Suprapubic skin (tissue), 4 donors: ENCODE data around the gene SLC16A2. TPM values are rescaled to one million over a fixed set of nuclear protein-coding genes. Genes with fewer than 3 reads are reported as not detected.

Experiments
- DNase-seq, 2 donors: peaks; one replicate each; pipeline ENCODE4 v3.0.0-alpha.2; 2019; ENCODE audit warnings: low spot score in 2 of 2
- H3K27ac ChIP-seq: fragments of 200-600 bp; sonication (generic); one replicate; pipeline ENCODE4 v1.5.1; 2019
- H3K27me3 ChIP-seq: fragments of 200-600 bp; sonication (generic); one replicate; pipeline ENCODE4 v1.5.1; 2019
- H3K36me3 ChIP-seq: fragments of 200-600 bp; sonication (generic); one replicate; pipeline ENCODE4 v1.5.1; 2019
- H3K4me1 ChIP-seq: fragments of 200-600 bp; sonication (generic); one replicate; pipeline ENCODE4 v1.5.1; 2019
- H3K4me3 ChIP-seq: fragments of 200-600 bp; sonication (generic); one replicate; pipeline ENCODE4 v1.5.1; 2019; ENCODE audit warnings: mild to moderate bottlenecking
- H3K9me3 ChIP-seq: fragments of 200-600 bp; sonication (generic); one replicate; pipeline ENCODE4 v1.5.1; 2019
- EP300 ChIP-seq: sonication (generic); formaldehyde crosslinking; IDR thresholded peaks from one replicate; pipeline ENCODE4 v1.6.1; 2017; ENCODE audit warnings: antibody characterized with exemption
- POLR2A ChIP-seq, 2 donors: fragments of 450-650 bp; IDR thresholded peaks; one replicate each; pipeline ENCODE4 v1.6.1; 2017; ENCODE audit warnings: antibody characterized with exemption in 2 of 2, mild to moderate bottlenecking in 2 of 2, moderate library complexity in 2 of 2
- POLR2AphosphoS5 ChIP-seq, 3 donors: sonication (generic); formaldehyde crosslinking; IDR thresholded peaks; one replicate each; pipeline ENCODE4 v1.6.1; 2017; ENCODE audit warnings: antibody characterized with exemption in 3 of 3
- WGBS: methylation state at CpG from one replicate; pipeline ENCODE4 v1.1.5; 2018; 5-methylcytosine and 5-hydroxymethylcytosine counted together
- total RNA-seq, 4 donors: library from RNA; depleted of rRNA; stranded (reverse); fragments of >200 nt; gene quantifications; one replicate each; pipeline ENCODE4 v1.1.0, GENCODE V29; 2016
- TF ChIP-seq, protein P1 (sequence below), 2 donors: fragments of 200-600 bp in 1 of 2; fragments of 450-650 bp in 1 of 2; sonication (generic) in 1 of 2; IDR thresholded peaks; one replicate each; pipeline ENCODE4 v1.5.1; 2016 to 2019; ENCODE audit warnings: antibody characterized with exemption in 2 of 2, mild to moderate bottlenecking in 1 of 2, moderate library complexity in 1 of 2

SLC16A2 gene
- total RNA-seq, 4 donors from 2014 or later: 2.6 to 6.0 (median 3.7) TPM

DNA sequence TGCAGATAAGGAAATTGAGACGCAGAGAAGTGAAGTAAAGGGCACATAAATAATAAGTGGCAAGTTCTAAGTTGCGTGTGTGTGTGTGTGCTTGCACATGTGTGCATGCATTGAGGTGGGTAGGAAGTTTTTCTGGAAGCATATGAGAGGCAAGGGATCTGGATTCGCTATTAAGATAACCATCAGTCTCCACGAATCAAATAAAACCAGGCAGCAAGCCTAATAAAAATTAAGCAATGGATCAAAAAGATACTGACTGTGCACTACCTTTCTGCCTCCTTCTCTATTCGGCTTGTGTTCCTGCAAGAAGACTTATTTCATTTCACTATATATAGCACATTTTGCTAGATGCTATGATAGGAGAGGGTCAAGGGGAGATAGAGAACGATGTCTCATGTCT lies 23.8 kb downstream of the SLC16A2 start:
- no peaks in the 10 kb centered on the region for H3K27me3 ChIP-seq
- H3K36me3 ChIP-seq: no peaks in the 10 kb centered on the region
- no peaks in the 10 kb centered on the region for H3K9me3 ChIP-seq
- no peaks in the 10 kb centered on the region for H3K4me1 ChIP-seq
- no peak overlapping the region for H3K27ac ChIP-seq
- 58% methylated on average over 6 of the region's 6 CpGs for WGBS
- H3K4me3 ChIP-seq: no peak overlapping the region
- TF ChIP-seq, protein P1, sequence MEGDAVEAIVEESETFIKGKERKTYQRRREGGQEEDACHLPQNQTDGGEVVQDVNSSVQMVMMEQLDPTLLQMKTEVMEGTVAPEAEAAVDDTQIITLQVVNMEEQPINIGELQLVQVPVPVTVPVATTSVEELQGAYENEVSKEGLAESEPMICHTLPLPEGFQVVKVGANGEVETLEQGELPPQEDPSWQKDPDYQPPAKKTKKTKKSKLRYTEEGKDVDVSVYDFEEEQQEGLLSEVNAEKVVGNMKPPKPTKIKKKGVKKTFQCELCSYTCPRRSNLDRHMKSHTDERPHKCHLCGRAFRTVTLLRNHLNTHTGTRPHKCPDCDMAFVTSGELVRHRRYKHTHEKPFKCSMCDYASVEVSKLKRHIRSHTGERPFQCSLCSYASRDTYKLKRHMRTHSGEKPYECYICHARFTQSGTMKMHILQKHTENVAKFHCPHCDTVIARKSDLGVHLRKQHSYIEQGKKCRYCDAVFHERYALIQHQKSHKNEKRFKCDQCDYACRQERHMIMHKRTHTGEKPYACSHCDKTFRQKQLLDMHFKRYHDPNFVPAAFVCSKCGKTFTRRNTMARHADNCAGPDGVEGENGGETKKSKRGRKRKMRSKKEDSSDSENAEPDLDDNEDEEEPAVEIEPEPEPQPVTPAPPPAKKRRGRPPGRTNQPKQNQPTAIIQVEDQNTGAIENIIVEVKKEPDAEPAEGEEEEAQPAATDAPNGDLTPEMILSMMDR (IDR thresholded peaks at IDR 0.05): no peak
- TF ChIP-seq POLR2A (IDR thresholded peaks at IDR 0.05) (no peak), POLR2AphosphoS5 (IDR thresholded peaks at IDR 0.05) (no peak), EP300 (no peak)
- no peak for DNase-seq

DNA sequence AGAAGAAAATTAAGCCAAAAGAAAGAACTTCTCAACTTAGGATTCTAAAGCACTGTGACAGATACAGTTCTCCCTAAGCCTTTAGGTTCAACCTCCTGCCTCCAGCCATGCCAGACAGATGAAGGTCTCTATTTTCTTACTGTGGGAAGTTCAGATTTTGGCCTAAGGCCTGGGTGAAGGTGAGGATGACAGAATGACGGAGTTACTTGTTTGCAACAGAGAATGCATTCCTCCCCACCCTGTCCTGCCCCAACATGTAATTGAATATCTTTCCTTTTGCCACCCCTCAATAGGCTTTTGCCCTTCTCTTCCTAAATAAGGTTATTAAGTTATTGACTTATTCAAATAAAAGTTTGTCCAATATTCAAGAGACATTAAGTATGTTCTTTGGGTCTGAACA lies 25.6 kb downstream of the SLC16A2 start:
- no peaks in the 10 kb centered on the region for H3K36me3 ChIP-seq
- H3K4me3 ChIP-seq: no peak overlapping the region
- no peak for TF ChIP-seq EP300
- DNase-seq: no peak
- peaks cover 2% of the 10 kb centered on the region for H3K4me1 ChIP-seq
- H3K27ac ChIP-seq: no peak overlapping the region
- no peaks in the 10 kb centered on the region for H3K27me3 ChIP-seq
- WGBS: 41% methylated on average over 1 of the region's 1 CpG
- H3K9me3 ChIP-seq: no peaks in the 10 kb centered on the region

DNA sequence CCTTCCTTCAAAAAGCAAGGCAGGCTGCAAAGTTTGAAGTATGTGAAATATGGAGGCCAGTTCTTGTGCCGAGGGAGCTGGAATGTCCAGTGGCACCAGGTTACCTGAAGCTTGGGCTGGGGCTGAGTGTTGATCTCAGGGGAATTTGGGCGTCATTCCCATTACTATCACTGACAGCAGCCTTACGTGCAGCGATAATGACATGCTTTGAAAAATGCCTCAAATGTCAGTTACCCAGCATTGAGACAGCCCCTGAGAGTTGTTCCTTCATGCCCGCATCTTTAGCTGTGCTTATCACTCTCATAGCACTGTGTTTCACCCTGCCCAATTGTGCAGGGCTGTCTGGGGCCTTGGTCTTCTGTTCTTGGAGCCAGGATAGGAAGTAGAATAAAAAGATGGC lies 27.4 kb downstream of the SLC16A2 start:
- 91% methylated on average over 5 of the region's 5 CpGs for WGBS
- H3K9me3 ChIP-seq: no peaks in the 10 kb centered on the region
- TF ChIP-seq POLR2A (IDR thresholded peaks at IDR 0.05) (no peak), EP300 (no peak), POLR2AphosphoS5 (IDR thresholded peaks at IDR 0.05) (no peak)
- TF ChIP-seq, protein P1 (IDR thresholded peaks at IDR 0.05): no peak

DNA sequence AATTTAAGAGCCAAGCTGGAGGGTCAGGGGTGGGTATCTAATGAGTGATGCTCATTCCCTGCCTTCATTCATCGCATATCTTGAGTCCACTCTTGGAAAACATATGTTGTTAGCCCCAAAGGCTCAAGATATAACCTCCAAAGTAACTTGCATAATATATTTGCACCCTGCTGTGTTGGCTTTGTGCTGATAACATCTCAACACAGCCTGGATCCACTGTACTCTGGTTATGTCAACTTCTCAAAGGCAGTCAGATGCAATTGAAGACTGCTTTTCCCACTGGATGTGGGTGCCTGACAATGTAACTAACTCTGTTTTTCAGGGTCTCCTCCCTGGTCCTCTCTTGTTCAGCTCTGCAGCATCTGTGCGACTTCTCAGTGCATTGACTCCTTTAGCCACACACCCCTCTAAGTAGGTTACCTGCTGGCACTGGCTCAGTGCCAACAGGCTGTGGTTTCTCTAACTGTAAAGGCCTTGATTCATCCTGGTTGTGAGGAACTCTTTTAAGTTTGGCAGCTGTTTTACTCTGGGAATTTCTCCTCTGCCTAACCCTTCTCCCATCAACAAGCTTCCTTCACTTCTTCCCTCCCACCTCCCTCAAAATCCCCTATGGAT lies 28.1 kb downstream of the SLC16A2 start:
- WGBS: 83% methylated on average over 2 of the region's 2 CpGs
- H3K4me1 ChIP-seq: peaks cover 2% of the 10 kb centered on the region
- no peak for DNase-seq

More for the DNA sequence above, 27.4 kb downstream of the SLC16A2 start:
- no peaks in the 10 kb centered on the region for H3K36me3 ChIP-seq
- H3K27ac ChIP-seq: no peak overlapping the region
- peaks cover 2% of the 10 kb centered on the region for H3K4me1 ChIP-seq
- H3K27me3 ChIP-seq: no peaks in the 10 kb centered on the region
- no peak overlapping the region for H3K4me3 ChIP-seq
- no peak for DNase-seq

DNA sequence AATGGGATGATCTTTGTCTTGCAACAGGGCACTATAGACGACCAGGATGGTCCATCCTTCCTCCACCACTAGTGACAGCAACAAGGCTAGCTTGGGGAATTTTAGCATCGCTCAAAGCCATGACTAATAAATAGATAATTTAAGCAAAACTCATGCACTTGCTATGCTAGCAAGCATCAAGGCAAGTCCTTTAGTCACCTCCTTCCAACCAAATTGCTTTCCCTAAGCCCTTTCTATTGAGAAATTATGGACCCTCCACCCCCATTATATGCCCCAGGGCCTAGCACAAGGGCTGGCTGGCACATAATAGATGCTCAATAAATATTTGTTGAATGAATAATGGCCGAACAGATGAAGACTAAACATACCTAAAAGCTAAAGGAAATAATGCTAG lies 28.6 kb downstream of the SLC16A2 start:
- peaks cover 2% of the 10 kb centered on the region for H3K4me1 ChIP-seq
- WGBS: 59% methylated on average over 3 of the region's 3 CpGs
- DNase-seq: no peak
- H3K4me3 ChIP-seq: no peak overlapping the region
- H3K9me3 ChIP-seq: no peaks in the 10 kb centered on the region
- TF ChIP-seq EP300 (no peak), POLR2AphosphoS5 (IDR thresholded peaks at IDR 0.05) (no peak), POLR2A (IDR thresholded peaks at IDR 0.05) (no peak)
- TF ChIP-seq, protein P1 (IDR thresholded peaks at IDR 0.05): no peak
- H3K27me3 ChIP-seq: no peaks in the 10 kb centered on the region
- H3K36me3 ChIP-seq: no peaks in the 10 kb centered on the region
- no peak overlapping the region for H3K27ac ChIP-seq

More for the DNA sequence above, 28.1 kb downstream of the SLC16A2 start:
- TF ChIP-seq EP300 (no peak), POLR2AphosphoS5 (IDR thresholded peaks at IDR 0.05) (no peak), POLR2A (IDR thresholded peaks at IDR 0.05) (no peak)
- TF ChIP-seq, protein P1 (IDR thresholded peaks at IDR 0.05): no peak
- Histone ChIP-seq H3K27ac (no peak overlapping the region), H3K9me3 (no peaks in the 10 kb centered on the region), H3K36me3 (no peaks in the 10 kb centered on the region), H3K27me3 (no peaks in the 10 kb centered on the region), H3K4me3 (no peak overlapping the region)
